Stimulated activated naive CD8-positive, alpha-beta T cell treated with anti-CD3 and anti-CD28 coated beads, Interleukin-15, Interleukin-2, amounts not matched to agents 100 U/mL and 50 U/mL, for 24 hours (primary cell): ENCODE data around the gene XXYLT1.
A peak's percentile ranks its signal among the peaks of the same experiment; 100 is the strongest.
"Not testable (repeated sequence)": the region's sequence is repeated elsewhere in the genome, so short reads cannot be mapped to it uniquely, and the experiment has no call there.

Experiments used
- ATAC-seq: fragments of 150-1000 bp; cut with Tn5 transposase; one replicate; pipeline ENCODE4 v1.10.0; 2021
- DNase-seq: peaks from one replicate; pipeline ENCODE4 v3.0.0; 2021

XXYLT1 gene

DNA sequence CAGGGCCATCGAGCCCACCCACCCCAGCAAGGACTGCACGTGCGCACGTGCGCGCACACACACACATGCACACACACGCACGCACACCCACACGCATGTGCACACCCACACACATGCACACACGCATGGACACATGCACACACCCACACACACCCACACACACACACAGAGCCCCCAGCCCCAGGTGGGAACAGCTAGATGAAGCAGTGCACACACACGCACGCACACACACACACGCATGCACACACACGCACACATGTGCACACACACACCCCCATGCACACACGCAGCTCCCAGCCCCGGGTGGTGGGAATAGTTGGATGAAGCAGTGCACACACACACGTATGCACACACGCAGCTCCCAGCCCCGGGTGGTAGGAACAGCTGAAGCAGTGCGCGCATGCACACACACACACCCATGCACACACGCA, 158.6 kb downstream of the XXYLT1 start:
- ATAC-seq (no peak), DNase-seq (no peak)

DNA sequence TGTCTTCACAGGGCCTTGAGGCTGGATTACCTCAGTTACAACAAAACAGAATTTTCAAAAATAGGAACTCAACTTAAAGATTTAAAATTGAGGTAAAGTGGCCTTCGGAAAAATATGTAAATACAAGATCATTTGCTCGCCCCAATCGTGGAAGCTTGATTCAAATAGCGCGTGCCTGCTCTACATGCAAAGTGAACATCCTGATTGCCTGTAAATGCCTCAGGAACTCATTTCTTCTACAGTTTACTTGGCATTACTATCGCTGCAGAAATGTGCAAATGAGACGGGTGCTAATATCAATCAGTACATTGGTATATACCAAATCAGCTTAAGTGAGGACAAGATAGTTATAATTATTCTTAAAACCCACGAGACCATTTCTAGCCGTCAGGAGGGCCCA, 159.2 kb downstream of the XXYLT1 start:
- no peak for ATAC-seq
- no peak for DNase-seq

DNA sequence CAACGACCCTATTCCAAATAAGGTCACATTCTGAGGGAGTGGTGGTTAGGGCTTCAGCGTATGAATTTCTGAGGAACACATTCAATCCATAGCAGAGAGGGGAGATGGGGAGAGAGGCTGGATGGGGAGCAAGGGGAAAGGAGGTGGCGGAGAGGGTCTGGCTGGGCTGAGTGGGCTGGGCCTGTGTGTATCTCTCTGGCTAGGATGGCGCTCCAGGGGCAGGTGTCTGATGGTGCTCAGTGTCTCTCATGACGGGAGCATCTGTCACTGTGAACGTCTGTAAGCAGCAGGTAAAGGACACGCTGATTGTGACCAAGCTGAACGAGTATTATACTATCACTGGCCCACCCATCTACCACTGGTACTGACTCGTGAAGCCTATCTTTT, 159.6 kb downstream of the XXYLT1 start:
- ATAC-seq = no peak
- no peak for DNase-seq

DNA sequence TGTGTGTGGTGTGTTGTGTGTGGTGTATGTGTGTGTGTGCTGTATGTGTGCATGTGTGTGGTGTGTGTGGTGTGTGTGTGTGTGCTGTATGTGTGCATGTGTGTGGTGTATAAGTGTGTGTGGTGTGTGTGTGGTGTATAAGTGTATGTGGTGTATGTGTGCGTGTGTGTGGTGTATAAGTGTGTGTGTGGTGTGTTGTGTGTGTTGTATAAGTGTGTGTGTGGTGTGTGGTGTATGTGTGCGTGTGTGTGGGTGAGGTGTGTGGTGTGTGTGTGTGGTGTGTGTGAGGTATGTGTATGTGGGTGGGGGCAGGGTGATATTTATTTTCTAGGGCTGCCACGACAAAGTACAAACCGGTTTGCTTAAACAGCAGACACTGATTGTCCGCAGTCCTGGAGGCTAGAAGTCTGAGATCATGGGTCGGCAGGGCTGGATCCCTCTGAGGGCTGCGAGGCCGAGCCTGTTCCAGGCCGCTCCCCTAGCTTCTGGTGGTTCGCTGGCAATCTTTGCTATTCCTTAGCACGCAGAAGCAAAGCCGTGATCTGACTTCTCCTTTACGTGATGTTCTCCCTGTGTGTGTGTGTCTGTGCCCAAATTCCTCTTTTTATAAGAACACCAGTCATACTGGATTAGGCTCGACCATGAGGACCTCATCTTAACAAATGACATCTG, 160.2 kb downstream of the XXYLT1 start:
- no peak for ATAC-seq
- DNase-seq = no peak

DNA sequence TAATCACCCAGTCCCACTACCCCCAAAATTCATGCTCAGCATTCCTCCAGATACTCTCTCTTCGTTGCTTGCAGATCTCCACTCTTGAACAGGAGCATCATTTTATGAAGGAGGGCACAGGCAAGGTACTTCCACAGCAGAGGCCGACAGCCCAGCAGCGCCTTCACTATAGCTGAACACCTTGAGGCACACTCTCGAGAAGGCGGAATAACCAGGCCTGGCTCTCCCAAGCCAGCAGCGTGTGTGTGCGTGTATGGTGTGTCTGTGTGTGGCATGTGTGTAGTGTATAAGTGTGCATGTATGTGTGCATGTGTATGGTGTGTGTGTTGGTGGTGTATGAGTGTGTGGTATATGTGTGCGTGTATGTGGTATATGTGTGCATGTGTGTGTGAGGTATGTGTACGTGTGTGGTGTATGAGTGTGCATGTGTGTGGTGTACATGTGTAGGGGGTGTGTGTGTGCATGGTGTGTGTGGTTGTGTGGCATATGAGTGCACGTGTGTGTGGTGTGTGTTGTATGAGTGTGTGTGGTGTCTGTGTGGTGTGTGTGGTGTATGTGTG, 161.8 kb downstream of the XXYLT1 start:
- DNase-seq (no peak), ATAC-seq (no peak)

DNA sequence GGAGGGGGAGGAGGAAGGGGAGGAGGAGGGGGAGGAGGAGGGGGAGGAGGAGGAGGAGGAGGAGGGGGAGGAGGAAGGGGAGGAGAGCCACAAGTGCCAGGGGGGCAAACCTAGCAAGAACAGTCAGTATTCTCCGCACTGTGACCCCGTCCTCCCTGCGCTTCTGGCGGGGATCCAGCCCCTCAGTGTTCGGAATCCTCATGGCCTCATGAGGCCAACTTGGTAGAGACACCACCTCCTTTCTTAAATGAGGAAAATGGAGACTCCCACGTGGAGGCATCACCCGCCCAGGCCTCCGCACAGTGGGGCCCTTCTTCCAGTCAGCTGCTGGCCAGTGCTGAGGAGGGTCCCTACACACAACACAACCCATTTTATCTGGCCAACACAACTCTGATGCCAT, 163.4 kb downstream of the XXYLT1 start:
- ATAC-seq (no peak), DNase-seq (no peak)

DNA sequence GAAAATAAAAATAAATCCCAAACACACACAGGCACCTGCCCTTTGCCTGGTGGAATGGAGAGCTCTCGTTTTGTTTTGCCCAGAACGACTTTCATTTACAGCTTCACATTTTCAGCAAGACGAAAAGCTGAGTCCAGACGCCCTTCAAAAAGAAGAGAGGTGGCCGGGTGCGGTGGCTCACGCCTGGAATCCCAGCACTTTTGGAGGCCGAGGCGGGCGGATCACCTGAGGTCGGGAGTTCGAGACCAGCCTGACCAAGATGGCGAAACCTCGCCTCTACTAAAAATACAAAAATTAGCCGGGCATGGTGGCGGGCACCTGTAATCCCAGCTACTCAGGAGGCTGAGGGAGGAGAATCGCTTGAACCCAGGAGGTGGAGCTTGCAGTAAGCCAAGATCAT, 163.9 kb downstream of the XXYLT1 start:
- DNase-seq, ATAC-seq: not testable (repeated sequence)

DNA sequence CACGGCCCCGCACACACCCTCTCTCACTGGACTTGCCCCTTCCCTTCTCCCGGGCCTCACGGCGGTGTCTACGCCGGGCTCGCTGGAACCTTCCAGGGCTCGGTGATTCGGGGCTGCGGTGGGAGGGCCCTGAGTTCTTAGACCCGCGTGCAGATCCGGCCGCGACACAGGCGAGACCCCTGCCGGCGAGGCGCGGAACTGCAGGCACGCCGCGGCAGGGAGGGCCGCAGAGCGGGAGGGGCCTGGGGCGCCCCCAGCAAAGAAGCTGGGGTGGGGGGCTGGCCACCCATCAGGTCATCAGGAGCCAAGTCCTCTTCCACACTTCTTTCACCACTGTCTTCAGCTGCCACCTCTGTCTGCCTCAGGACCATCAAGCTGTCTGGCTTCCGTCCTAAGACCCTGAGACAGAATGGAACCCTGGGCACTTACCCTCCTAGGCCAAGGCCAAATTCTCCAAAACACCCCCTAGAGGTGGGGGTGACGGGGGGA, 164.5 kb downstream of the XXYLT1 start:
- peak; percentile 81 for DNase-seq
- ATAC-seq = peak; percentile 85

DNA sequence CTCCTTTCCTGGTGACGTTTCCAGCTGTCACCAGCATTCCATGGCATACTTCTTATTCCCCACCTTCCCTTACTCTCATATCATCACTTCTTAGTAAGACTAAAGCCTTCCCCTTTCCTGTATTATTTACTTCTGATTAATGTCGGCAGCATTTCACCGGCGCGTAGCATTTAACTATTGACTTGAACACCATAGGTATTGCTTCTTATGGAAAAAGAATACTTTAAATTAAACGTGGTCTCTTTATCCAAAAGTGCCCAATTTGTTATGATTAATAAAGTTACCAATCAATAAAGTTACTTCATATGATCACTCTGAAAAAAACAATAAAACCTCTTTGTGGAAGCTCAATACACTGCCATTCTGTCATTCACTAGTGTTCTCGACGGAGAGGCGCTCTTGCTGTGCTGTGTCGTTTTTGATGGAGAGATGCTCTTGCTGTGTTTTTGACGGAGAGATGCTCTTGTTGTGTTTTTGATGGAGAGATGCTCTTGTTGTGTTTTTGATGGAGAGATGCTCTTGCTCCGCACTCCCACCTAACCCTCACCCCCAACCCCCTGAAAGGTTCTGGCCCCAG, 165.0 kb downstream of the XXYLT1 start:
- DNase-seq (no peak), ATAC-seq (no peak)

DNA sequence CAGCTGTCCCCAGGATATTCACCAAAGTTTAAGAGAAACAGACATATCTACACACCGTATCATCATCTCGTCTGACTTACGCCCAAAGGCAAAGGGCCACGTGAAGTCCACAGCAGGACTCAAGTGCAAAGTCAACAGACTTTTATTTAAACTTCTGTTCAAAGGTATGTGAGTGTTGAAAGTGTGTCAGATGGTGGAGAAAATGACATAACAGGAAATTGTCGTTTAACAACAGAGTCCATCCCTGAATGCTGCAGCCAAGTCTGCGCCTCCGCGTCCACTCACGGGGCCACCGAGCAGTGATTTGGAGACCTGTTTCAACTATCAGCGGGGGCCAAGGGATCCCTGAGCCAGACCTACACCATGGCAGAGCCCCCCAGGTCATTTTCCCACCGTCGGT, 165.6 kb downstream of the XXYLT1 start:
- DNase-seq = no peak
- ATAC-seq = no peak

DNA sequence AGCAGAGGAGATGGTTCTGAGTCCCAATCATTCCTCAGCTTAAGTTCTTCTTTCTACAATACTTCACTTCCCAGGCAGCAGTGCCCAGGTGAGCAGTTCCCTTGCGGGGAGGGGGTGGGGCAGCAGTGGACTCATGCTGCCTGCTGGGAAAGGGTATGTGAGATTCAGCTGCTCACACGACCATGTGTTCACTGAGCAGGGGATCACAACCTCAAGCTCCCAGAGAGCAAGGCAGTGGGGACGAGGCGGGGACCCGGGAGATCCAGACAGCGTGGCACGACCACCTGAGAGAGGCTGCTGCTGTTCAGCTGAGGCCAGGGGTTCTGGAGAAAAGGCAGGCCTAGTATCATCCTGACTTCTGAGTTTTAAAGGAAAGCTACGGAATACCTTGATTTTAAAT, 166.6 kb downstream of the XXYLT1 start:
- DNase-seq (no peak), ATAC-seq (no peak)

DNA sequence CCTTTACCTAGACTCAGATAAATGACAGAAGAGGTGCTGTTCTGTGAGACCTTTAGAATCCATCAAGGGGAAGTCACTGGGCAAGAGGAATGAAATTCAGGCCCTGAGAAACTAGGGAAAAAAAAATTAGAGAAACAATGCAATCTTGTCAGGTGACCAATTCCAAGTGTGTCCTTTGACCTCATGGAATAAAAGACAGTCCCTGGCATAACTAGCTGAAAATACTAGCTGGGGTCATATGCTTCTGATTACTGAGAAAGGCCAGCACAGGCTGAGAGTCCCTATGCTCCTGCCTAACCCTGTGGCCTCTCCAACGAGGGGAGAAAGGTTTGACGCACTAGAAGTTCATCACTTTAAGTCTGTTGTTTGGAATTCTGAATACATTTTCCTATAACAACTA, 167.3 kb downstream of the XXYLT1 start:
- no peak for ATAC-seq
- no peak for DNase-seq

DNA sequence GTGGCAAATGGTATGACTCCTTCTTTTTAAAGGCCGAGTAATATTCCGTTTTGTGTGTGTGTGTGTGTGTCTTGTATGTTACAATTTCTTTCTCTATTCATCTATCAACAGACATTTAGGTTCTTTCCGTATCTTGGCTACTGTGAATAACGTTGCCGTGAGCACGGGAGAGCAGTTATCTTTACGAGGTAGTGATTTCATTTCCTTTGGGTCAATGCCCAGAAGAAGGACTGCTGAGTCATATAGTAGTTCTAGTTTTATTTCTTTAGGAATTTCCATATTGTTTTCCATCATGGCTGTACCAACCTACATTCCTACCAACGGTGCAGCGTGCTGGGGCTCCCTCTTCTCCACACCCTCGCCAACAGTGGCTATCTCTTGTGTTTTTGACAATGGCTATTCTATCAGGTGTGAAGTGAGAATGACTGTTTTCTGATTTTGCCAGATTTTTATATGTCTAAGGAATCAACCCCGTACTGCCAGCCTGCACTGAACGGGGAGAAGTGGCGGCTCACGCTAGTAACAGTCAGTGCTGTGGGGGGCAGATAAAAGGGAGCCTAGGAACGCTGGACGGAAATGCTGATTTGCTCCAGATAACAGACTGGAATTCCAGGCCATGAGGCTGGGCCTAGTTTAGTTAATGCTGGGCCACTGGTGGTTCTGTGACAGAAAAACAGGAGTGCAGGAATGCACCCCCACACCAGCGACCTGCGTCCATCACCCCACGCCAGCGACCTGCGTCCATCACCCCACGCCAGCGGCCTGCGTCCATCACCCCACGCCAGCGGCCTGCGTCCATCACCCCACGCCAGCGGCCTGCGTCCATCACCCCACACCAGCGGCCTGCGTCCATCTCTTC, 168.1 kb downstream of the XXYLT1 start:
- ATAC-seq = no peak
- no peak for DNase-seq

DNA sequence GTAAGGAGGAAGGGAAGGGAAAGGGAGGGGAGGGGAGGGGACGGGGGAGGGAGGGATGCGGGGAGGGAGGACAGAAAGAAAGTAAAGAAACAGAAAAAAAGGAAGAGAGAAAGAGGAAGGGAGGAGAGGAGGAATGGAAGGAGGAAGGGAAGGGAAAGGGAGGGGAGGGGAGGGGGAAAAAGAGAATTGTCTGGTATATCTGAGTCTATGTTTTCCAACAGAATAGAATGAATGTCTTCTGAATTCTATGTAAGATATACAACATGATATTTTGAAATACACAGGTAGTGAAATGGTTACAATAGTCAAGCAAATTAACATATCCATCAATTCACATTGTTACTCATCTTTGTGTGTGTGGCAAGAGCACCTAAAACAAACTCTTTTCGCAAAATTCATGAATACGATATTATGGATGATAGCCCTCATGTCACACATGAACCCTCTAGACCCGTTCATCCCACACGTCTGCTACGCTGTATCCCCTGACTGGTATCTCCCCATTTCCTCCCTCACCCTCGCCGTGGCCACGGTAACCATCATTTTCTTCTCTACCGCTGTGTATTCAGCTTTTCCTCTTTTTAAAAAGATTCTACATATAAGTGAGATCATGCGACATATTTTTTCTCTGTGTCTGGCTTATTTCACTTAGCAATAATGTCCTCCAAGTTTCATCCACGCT, 168.9 kb downstream of the XXYLT1 start:
- DNase-seq (no peak), ATAC-seq (no peak)

DNA sequence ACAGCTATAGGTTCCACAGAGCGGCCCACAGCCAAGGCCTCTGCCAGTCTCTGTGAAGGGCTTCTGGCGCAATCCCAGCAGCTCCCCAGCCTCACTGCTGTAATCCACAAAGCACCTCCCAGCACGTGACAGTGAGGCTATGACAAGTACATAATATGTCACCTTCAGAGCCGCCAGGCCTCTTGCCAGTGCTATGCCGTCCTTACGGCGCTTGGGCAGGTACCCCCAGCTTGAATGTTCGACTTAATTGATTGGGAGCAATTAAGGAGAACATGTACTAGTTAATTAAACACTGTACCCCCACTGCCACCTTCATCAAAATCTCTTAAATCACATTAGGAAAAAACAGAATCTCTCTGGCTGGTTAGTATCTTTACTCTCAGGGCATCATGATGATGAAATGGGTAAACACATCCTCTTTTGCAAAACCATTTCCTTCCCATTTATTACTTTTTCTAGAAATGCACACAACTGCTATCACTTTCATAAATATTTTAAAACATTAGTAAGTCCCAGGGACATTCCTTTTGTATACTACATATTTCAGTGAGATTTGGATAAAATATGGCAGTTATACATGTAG, 169.9 kb downstream of the XXYLT1 start:
- DNase-seq = peak; percentile 17
- ATAC-seq = peak; percentile 20

DNA sequence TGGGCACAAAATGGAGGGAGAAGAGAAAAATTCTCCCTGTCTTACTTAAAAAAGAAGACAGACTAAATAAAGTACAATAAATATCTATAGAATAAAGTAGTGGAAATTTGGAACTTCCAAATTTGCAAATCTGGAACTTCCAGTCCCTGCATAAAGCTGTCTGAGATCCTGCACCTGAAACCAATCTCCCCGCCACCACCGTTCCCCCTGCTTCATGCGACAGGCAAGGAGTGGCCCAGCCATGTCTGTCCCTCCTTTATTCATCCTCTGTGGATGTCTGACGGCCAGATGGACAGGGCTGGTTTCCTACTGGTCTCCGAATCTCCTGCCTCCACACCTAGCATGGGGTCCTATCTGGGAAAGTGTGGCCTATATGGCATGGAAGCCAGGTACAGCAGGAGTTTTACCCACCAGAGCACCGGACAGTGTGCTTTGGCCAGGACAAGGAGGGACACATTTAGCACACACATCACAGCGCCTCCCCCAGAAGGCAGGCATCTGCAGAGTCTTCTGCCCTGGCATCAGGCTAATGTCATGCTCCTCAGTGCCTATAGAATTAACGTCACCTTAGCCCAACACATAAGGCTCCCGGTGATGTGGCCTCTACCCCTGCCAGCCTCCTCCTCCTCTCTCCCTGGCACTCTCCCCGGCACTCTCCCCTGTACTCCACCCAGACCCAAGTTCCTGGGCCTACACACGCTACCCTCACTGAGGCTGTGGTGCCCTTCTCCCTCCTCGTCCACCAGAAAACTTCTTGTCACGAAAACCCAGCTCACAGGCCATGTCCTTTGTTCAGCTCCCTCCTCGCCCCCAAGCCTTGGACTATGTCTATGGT, 170.8 kb downstream of the XXYLT1 start:
- DNase-seq (no peak), ATAC-seq (no peak)

DNA sequence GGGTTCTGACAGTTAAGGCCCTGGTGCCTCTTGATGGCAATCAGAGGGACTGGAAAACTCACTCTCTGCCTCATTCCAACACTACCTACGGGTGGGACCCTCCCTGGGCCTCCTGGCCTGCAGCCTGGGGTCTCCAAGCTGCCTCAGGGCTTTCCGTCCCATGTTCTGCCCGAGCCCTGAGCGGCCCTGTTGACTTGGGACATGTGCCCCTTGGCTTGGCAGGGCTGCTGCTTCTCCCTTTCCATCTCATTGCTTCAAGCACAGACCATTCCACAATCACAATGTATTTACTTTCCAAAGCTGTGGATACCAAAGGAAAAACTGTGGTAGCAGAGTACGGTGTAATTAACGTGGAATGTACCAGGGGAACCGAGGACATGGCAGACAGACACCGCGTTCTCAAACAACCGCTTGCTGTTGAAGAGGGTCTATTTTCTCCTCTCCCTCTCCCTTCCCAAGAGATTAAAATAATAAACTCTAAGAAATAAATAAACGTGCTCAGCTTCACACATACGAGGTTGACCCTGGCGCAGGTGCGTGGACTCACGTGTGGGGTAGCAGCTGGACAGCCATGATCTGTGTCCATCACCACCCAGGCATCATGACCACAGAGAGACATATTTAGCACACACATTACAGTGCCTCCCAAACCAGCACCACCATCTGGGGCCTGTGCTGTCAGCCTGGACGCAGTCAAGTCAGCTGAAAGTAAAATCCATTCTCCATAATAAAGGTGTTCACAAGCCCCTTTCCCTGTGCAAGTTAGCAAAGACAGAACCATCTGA, 172.0 kb downstream of the XXYLT1 start:
- DNase-seq (no peak), ATAC-seq (no peak)

DNA sequence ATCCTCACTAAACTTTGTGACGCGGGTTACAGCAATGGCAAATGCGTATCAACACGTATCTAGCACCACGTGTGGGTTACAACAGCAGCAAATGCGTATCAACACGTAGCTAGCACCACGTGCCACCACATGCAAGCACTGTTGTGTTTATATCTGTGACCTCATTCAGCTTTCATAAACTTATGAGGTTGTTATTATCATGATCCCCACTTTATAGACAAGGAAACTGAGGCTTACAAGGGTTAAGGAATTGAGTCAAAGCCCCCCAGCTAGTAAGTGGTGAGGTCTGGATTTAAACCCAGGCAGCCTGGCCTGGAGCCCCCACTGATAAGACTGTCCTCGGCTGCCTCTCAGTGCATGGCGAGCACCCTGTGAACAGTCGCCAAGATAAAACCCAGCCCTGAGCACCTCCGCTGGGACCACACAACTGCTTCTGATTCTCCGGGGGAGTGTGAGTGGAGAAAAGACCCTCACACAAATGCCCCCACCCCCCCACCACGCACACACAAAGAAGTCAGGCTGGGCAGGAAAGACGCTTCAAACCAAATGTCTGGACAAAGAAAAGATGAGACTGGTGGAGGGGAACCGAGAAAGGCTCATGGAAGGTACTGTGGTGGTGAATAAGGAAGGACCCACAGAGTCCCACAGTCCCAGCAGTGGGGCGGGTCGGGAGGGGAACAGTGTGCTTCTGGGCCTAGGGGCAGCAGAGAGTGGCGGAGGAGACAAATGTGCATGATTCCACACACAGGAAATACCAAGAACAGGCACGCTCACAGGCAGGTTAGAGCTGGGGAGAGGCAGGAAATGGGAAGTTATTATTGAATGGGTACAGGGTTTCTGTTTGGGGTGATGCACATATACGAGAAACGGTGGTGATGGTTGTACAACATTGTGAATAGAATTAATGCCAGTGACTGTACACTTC, 173.4 kb downstream of the XXYLT1 start:
- ATAC-seq (no peak), DNase-seq (no peak)
